ENCODE results near the gene OBSCN.
"Not testable (repeated sequence)": the region's sequence is repeated elsewhere in the genome, so short reads cannot be mapped to it uniquely, and the experiment has no call there.

Gene OBSCN

DNA sequence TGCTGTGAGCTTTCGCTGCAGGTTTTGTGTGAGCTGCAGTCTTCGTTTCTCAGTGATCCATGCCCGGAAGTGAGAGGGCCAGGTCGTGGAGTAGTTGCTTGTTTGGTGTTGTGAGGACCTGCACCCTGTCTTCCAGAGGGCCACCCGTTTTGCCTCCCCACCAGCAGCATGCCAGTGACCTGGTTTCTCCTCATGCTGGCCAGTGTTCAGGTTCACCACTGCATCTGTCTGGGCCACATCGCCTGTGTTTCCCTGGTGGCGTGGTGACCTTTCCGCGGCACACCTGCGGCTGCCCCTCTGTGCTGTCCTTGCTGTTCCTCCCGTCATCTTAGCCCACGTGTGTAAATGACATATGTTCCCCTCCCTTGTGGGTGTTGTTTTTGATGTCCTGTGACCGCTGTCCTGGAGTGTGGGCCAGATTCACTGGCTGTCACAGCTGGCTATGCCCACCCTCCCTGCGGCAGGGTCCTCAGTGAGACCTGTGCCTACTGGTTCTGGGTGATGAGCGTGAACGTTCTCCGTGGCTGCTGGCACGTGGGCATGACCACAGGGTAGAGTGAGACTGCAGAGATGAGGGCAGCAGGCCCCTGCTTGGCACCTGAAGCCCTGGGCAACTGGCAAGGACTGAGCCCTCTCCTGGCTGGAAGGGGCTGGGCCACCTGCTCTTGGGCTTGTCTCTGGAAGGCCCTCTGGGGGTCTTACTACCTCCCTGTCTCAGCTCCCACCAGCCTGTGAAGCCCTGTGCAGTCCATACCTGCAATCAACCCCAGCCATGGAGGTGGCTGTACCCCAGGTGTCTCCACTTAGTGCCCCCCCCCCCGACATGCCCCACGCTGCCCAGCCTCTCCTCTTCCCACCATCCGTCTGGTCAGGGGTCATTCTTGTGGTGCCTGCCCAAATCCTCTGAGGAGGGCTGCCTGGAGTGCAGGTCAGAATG, 35.0 kb upstream of the OBSCN start:
- Histone ChIP-seq H3K27ac (replicated peaks) (no peak overlapping the region), H3K4me3 (replicated peaks; ENCODE audit: insufficient read depth, low read length) (no peak overlapping the region), H3K27me3 (ENCODE audit: insufficient read depth, poor library complexity, severe bottlenecking) (no peaks in the 10 kb centered on the region)
- TF ChIP-seq, protein P1, sequence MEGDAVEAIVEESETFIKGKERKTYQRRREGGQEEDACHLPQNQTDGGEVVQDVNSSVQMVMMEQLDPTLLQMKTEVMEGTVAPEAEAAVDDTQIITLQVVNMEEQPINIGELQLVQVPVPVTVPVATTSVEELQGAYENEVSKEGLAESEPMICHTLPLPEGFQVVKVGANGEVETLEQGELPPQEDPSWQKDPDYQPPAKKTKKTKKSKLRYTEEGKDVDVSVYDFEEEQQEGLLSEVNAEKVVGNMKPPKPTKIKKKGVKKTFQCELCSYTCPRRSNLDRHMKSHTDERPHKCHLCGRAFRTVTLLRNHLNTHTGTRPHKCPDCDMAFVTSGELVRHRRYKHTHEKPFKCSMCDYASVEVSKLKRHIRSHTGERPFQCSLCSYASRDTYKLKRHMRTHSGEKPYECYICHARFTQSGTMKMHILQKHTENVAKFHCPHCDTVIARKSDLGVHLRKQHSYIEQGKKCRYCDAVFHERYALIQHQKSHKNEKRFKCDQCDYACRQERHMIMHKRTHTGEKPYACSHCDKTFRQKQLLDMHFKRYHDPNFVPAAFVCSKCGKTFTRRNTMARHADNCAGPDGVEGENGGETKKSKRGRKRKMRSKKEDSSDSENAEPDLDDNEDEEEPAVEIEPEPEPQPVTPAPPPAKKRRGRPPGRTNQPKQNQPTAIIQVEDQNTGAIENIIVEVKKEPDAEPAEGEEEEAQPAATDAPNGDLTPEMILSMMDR (IDR thresholded peaks at IDR 0.05; ENCODE audit: insufficient read depth, low read length), result no peak
- no peak for TF ChIP-seq POLR2AphosphoS5 (IDR thresholded peaks at IDR 0.05; ENCODE audit: low read depth)
- no peak for TF ChIP-seq GABPA (IDR thresholded peaks at IDR 0.05; ENCODE audit: low read depth)
- TF ChIP-seq, protein P2, sequence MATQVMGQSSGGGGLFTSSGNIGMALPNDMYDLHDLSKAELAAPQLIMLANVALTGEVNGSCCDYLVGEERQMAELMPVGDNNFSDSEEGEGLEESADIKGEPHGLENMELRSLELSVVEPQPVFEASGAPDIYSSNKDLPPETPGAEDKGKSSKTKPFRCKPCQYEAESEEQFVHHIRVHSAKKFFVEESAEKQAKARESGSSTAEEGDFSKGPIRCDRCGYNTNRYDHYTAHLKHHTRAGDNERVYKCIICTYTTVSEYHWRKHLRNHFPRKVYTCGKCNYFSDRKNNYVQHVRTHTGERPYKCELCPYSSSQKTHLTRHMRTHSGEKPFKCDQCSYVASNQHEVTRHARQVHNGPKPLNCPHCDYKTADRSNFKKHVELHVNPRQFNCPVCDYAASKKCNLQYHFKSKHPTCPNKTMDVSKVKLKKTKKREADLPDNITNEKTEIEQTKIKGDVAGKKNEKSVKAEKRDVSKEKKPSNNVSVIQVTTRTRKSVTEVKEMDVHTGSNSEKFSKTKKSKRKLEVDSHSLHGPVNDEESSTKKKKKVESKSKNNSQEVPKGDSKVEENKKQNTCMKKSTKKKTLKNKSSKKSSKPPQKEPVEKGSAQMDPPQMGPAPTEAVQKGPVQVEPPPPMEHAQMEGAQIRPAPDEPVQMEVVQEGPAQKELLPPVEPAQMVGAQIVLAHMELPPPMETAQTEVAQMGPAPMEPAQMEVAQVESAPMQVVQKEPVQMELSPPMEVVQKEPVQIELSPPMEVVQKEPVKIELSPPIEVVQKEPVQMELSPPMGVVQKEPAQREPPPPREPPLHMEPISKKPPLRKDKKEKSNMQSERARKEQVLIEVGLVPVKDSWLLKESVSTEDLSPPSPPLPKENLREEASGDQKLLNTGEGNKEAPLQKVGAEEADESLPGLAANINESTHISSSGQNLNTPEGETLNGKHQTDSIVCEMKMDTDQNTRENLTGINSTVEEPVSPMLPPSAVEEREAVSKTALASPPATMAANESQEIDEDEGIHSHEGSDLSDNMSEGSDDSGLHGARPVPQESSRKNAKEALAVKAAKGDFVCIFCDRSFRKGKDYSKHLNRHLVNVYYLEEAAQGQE (IDR thresholded peaks at IDR 0.05; ENCODE audit: insufficient replicate concordance, low read depth), result no peak
- TF ChIP-seq SPI1 (IDR thresholded peaks at IDR 0.05; ENCODE audit: borderline replicate concordance, low read depth), result no peak
- no peak for DNase-seq (ENCODE audit: low read depth in 1 of 2, low spot score in 1 of 2)

DNA sequence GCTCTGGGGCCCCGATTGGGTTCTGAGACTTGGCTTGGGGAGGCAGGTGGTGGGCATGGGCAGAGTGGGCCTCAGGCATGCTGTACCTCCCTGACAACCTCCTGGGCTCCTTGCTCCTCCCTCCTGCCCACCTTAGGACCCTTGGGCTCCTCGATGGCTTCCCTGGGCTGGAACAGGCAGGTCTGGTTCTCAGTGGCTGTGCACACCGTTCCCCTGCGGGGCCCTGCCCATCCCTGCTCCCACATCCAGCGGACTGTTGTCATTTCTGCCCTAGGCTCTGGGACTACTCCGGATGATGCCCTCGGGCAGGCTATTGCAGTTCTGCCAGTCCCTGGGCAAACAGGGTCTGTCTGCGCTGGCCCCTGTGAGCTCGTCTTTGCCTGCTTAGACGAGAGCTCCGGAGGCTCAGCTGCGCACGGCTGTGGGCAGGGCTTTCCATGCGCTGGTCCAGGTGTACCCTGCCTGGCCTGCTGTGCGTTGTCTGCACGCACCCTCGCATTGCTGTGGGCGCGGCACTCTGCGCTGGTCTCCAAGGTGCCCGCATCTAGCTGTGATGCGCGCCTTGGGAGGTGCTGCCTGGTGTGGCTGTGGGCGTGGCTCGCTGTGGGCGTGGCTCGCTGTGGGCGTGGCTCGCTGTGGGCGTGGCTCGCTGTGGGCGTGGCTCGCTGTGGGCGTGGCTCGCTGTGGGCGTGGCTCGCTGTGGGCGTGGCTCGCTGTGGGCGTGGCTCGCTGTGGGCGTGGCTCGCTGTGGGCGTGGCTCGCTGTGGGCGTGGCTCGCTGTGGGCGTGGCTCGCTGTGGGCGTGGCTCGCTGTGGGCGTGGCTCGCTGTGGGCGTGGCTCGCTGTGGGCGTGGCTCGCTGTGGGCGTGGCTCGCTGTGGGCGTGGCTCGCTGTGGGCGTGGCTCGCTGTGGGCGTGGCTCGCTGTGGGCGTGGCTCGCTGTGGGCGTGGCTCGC, 34.0 kb upstream of the OBSCN start:
- H3K27ac ChIP-seq (replicated peaks); DNase-seq (ENCODE audit: low read depth in 1 of 2, low spot score in 1 of 2); H3K4me3 ChIP-seq (replicated peaks; ENCODE audit: insufficient read depth, low read length); H3K27me3 ChIP-seq (ENCODE audit: insufficient read depth, poor library complexity, severe bottlenecking): not testable (repeated sequence)

- TF ChIP-seq, protein P2 (IDR thresholded peaks at IDR 0.05; ENCODE audit: insufficient replicate concordance, low read depth), result no peak
- TF ChIP-seq GABPA (IDR thresholded peaks at IDR 0.05; ENCODE audit: low read depth) (no peak), POLR2AphosphoS5 (IDR thresholded peaks at IDR 0.05; ENCODE audit: low read depth) (no peak), SPI1 (IDR thresholded peaks at IDR 0.05; ENCODE audit: borderline replicate concordance, low read depth) (no peak)
- no peak for DNase-seq (ENCODE audit: low read depth in 1 of 2, low spot score in 1 of 2)
- Histone ChIP-seq H3K4me3 (replicated peaks; ENCODE audit: insufficient read depth, low read length) (no peak overlapping the region), H3K27me3 (ENCODE audit: insufficient read depth, poor library complexity, severe bottlenecking) (no peaks in the 10 kb centered on the region), H3K27ac (replicated peaks) (no peak overlapping the region)
Measured at GRCh38 chr1:228174482-228175315, 33.1 kb upstream of the OBSCN start.

DNA sequence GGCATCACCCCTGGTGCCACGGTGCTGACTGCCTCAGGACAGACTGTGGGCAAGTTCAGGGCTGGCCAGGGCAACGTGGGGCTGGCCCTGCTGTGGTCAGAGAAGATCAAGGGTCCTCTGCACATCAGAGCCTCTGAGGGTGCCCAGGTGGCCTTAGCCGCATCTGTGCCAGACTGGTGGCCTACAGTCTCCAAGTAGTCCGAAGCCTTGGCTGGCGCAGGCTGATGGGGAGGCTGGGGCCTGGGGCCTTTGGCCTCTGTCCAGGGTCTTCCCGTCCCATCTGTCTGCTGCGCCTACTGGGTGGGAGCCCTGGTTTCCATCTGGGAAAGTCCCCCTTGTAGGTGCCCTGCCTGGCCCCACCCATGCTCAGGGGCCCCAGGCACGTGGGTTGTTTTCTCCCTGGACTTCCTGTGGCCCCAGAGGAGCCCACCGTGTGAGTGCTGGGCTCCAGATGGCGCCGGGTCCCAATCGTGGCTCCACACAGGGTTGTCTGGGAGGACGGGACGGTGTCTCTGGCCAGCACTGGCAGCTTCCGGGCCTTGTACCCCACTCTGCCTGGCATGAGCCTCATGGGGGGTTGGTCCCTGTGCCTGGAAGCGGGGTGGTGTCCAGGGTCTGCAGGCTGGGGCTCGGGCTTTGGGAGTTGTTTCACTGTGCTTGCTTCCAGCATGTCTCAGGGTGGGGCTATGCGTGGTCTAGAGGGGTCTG, 32.4 kb upstream of the OBSCN start:
- Histone ChIP-seq H3K4me3 (replicated peaks; ENCODE audit: insufficient read depth, low read length) (no peak overlapping the region), H3K27me3 (ENCODE audit: insufficient read depth, poor library complexity, severe bottlenecking) (no peaks in the 10 kb centered on the region), H3K27ac (replicated peaks) (no peak overlapping the region)
- DNase-seq (ENCODE audit: low read depth in 1 of 2, low spot score in 1 of 2), result no peak
- TF ChIP-seq, protein P1 (IDR thresholded peaks at IDR 0.05; ENCODE audit: insufficient read depth, low read length), result no peak
- TF ChIP-seq SPI1 (IDR thresholded peaks at IDR 0.05; ENCODE audit: borderline replicate concordance, low read depth) (no peak), POLR2AphosphoS5 (IDR thresholded peaks at IDR 0.05; ENCODE audit: low read depth) (no peak), GABPA (IDR thresholded peaks at IDR 0.05; ENCODE audit: low read depth) (no peak)
- TF ChIP-seq, protein P2 (IDR thresholded peaks at IDR 0.05; ENCODE audit: insufficient replicate concordance, low read depth), result no peak

Measured in HL-60 (cell line).